ENCODE data around the gene ZNF45. TPM values are rescaled to one million over a fixed set of nuclear protein-coding genes. Genes with fewer than 3 reads are reported as not detected.

ZNF45 gene
- polyA plus RNA-seq, 1 donor from 2014 or later: 17.5 TPM

DNA sequence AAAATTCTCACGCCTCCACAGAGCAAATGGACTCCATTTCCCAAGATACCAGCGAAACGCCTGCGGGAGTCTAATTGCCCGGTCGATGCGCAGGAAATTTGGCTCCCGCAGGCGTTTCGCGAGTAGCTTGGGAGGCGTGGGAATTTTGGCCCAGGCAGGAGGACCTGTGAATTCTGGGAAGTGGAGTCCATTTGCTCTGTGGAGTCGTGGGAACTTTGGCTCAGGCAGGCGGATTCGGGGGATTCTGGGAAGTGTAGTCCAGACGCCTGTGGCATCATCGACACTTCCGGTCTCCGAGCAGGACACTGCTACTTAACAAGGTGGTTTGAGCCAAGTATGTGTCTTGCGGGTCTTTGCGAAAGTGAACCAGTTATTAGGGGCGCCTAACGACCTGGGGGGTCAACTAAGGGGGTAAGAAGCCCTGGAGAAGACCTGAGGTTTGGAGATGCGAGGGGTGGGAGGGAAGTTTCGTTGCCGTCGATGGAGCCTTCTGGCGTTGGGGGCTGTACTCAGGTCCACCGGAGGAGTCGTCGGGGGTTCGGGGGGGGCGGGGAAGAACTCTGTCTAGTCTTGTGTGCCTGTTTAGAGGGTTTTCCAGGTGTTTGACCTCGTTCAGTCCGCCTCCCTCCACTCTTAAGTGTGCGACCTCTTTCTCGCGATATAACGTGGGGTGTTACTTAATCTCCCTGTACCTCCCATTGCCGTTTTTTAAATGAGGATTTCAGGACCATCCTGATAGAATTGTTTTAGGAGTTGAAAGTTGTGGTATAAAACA, 49.0 kb upstream of the ZNF45 start, which contains the start of gene ZNF155:
ZNF155 (plus strand) TSS at position 277 of the 775 bp plus-strand sequence. CDS start 4,356 bp downstream, outside the sequence.
- Histone ChIP-seq H3K27me3 (ENCODE audit: insufficient read depth, low read depth, low read length) (no peaks in the 10 kb centered on the region), H3K4me3 (ENCODE audit: low read length) (peak within 1 kb of the TSS; percentile 75), H3K4me2 (ENCODE audit: low read length) (peak within 1 kb of the TSS; percentile 87), H3K27ac (ENCODE audit: low read length) (no peak within 1 kb of the TSS), H2AFZ (ENCODE audit: low read depth, low read length) (peak within 1 kb of the TSS; percentile 58), H3K9me2 (ENCODE audit: insufficient read depth, low read length) (no peaks in the 10 kb centered on the region), H3K9ac (ENCODE audit: low read length) (peak within 1 kb of the TSS; percentile 53), H4K20me1 (ENCODE audit: insufficient read depth) (no peaks in the 10 kb centered on the region), H3F3A (ENCODE audit: insufficient read depth, low read length, poor library complexity, severe bottlenecking) (no peaks in the 10 kb centered on the region), H3K79me2 (replicated peaks; ENCODE audit: insufficient read depth, low read length) (peaks cover 12% of the 10 kb centered on the region), H3K36me3 (ENCODE audit: insufficient read depth, low read length) (no peaks in the 10 kb centered on the region), H3K9me3 (ENCODE audit: low read length) (peaks cover 3% of the 10 kb centered on the region)
- TF ChIP-seq, protein P1, sequence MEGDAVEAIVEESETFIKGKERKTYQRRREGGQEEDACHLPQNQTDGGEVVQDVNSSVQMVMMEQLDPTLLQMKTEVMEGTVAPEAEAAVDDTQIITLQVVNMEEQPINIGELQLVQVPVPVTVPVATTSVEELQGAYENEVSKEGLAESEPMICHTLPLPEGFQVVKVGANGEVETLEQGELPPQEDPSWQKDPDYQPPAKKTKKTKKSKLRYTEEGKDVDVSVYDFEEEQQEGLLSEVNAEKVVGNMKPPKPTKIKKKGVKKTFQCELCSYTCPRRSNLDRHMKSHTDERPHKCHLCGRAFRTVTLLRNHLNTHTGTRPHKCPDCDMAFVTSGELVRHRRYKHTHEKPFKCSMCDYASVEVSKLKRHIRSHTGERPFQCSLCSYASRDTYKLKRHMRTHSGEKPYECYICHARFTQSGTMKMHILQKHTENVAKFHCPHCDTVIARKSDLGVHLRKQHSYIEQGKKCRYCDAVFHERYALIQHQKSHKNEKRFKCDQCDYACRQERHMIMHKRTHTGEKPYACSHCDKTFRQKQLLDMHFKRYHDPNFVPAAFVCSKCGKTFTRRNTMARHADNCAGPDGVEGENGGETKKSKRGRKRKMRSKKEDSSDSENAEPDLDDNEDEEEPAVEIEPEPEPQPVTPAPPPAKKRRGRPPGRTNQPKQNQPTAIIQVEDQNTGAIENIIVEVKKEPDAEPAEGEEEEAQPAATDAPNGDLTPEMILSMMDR (IDR thresholded peaks at IDR 0.05; ENCODE audit: poor library complexity, severe bottlenecking): no peak
- TF ChIP-seq POLR2AphosphoS5 (IDR thresholded peaks at IDR 0.05) (peak; percentile 34), TAF1 (IDR thresholded peaks at IDR 0.05; ENCODE audit: low read depth) (no peak), SMC3 (conservative IDR thresholded peaks at IDR 0.05; ENCODE audit: poor library complexity) (no peak), RAD21 (conservative IDR thresholded peaks at IDR 0.05) (no peak), EP300 (conservative IDR thresholded peaks at IDR 0.05; ENCODE audit: poor library complexity, severe bottlenecking) (no peak), MXI1 (conservative IDR thresholded peaks at IDR 0.05; ENCODE audit: poor library complexity, severe bottlenecking) (peak; percentile 43), EZH2 (IDR thresholded peaks at IDR 0.05; ENCODE audit: borderline replicate concordance, insufficient read depth, low read length, poor library complexity, severe bottlenecking) (no peak)
- TF ChIP-seq, protein P2, sequence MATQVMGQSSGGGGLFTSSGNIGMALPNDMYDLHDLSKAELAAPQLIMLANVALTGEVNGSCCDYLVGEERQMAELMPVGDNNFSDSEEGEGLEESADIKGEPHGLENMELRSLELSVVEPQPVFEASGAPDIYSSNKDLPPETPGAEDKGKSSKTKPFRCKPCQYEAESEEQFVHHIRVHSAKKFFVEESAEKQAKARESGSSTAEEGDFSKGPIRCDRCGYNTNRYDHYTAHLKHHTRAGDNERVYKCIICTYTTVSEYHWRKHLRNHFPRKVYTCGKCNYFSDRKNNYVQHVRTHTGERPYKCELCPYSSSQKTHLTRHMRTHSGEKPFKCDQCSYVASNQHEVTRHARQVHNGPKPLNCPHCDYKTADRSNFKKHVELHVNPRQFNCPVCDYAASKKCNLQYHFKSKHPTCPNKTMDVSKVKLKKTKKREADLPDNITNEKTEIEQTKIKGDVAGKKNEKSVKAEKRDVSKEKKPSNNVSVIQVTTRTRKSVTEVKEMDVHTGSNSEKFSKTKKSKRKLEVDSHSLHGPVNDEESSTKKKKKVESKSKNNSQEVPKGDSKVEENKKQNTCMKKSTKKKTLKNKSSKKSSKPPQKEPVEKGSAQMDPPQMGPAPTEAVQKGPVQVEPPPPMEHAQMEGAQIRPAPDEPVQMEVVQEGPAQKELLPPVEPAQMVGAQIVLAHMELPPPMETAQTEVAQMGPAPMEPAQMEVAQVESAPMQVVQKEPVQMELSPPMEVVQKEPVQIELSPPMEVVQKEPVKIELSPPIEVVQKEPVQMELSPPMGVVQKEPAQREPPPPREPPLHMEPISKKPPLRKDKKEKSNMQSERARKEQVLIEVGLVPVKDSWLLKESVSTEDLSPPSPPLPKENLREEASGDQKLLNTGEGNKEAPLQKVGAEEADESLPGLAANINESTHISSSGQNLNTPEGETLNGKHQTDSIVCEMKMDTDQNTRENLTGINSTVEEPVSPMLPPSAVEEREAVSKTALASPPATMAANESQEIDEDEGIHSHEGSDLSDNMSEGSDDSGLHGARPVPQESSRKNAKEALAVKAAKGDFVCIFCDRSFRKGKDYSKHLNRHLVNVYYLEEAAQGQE (IDR thresholded peaks at IDR 0.05; ENCODE audit: borderline replicate concordance): no peak

DNA sequence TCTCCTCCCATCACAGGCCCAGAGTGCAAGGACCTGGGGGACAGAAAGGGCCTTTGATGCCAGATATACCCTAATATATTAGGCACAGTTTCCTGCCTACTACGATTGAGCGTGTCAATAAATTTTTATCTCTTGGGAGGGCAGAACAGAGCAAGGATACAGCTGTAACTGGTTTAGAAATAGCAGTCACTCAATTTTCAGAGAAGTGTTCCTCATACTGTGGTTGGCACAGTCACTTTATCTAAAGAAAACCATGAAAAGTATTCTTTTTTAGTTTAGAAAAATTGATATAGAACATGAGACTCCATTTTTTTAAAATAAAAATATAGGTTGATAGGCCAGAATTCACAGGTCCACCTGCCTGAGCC, 48.4 kb upstream of the ZNF45 start:
- Histone ChIP-seq H3K27me3 (ENCODE audit: insufficient read depth, low read depth, low read length) (no peaks in the 10 kb centered on the region), H3K27ac (ENCODE audit: low read length) (no peak overlapping the region), H3K9me2 (ENCODE audit: insufficient read depth, low read length) (no peaks in the 10 kb centered on the region), H2AFZ (ENCODE audit: low read depth, low read length) (peak overlapping the region; percentile 58), H3K36me3 (ENCODE audit: insufficient read depth, low read length) (no peaks in the 10 kb centered on the region), H3K4me3 (ENCODE audit: low read length) (peak overlapping the region; percentile 75), H3K4me2 (ENCODE audit: low read length) (no peak overlapping the region), H3K9me3 (ENCODE audit: low read length) (peaks cover 3% of the 10 kb centered on the region), H3K79me2 (replicated peaks; ENCODE audit: insufficient read depth, low read length) (peaks cover 12% of the 10 kb centered on the region), H4K20me1 (ENCODE audit: insufficient read depth) (no peaks in the 10 kb centered on the region), H3F3A (ENCODE audit: insufficient read depth, low read length, poor library complexity, severe bottlenecking) (no peaks in the 10 kb centered on the region), H3K9ac (ENCODE audit: low read length) (peak overlapping the region; percentile 53)
- TF ChIP-seq, protein P1 (IDR thresholded peaks at IDR 0.05; ENCODE audit: poor library complexity, severe bottlenecking): no peak
- TF ChIP-seq MXI1 (conservative IDR thresholded peaks at IDR 0.05; ENCODE audit: poor library complexity, severe bottlenecking) (no peak), EZH2 (IDR thresholded peaks at IDR 0.05; ENCODE audit: borderline replicate concordance, insufficient read depth, low read length, poor library complexity, severe bottlenecking) (no peak), RAD21 (conservative IDR thresholded peaks at IDR 0.05) (no peak), TAF1 (IDR thresholded peaks at IDR 0.05; ENCODE audit: low read depth) (no peak), EP300 (conservative IDR thresholded peaks at IDR 0.05; ENCODE audit: poor library complexity, severe bottlenecking) (no peak), POLR2AphosphoS5 (IDR thresholded peaks at IDR 0.05) (no peak), SMC3 (conservative IDR thresholded peaks at IDR 0.05; ENCODE audit: poor library complexity) (no peak)
- TF ChIP-seq, protein P2 (IDR thresholded peaks at IDR 0.05; ENCODE audit: borderline replicate concordance): no peak

Data from neural cell (in vitro differentiated cells).